ENCODE results near the gene CDC26.

- TF ChIP-seq CTCF (IDR thresholded peaks at IDR 0.05) (no peak), POLR2A (IDR thresholded peaks at IDR 0.05) (no peak)
Measured at GRCh38 chr9:113298924-113299770, 23.8 kb upstream of the CDC26 start.

All from testis (tissue), 2 donors.